ENCODE data around the gene TRIM31.

The TRIM31 gene

GRCh38 chr6:30116724-30117123 lies 3.8 kb upstream of the TRIM31 start:
- no peak for DNase-seq (ENCODE audit: low read depth)

GRCh38 chr6:30113841-30114240 lies 951 bp upstream of the TRIM31 start:
- DNase-seq (ENCODE audit: low read depth), result no peak

- DNase-seq (ENCODE audit: low read depth), result no peak
Measured at GRCh38 chr6:30112402-30112994, 392 bp downstream of the TRIM31 start.

GRCh38 chr6:30111266-30111856 lies 1.5 kb downstream of the TRIM31 start:
- DNase-seq (ENCODE audit: low read depth), result no peak

- DNase-seq (ENCODE audit: low read depth), result no peak
Measured at GRCh38 chr6:30104661-30105060, 8.2 kb downstream of the TRIM31 start.

- no peak for DNase-seq (ENCODE audit: low read depth)
Measured at GRCh38 chr6:30103872-30104179, 9.1 kb downstream of the TRIM31 start.

GRCh38 chr6:30102970-30103871 lies 9.7 kb downstream of the TRIM31 start:
- peak; percentile 73 for DNase-seq (ENCODE audit: low read depth)

- DNase-seq (ENCODE audit: low read depth), result no peak
Measured at GRCh38 chr6:30102414-30102969, 10.4 kb downstream of the TRIM31 start.

- DNase-seq (ENCODE audit: low read depth), result peak; percentile 43
Measured at GRCh38 chr6:30101444-30102413, 11.2 kb downstream of the TRIM31 start.

GRCh38 chr6:30100585-30101443 lies 12.1 kb downstream of the TRIM31 start:
- no peak for DNase-seq (ENCODE audit: low read depth)

GRCh38 chr6:30100154-30100553 lies 12.7 kb downstream of the TRIM31 start:
- DNase-seq (ENCODE audit: low read depth), result no peak

GRCh38 chr6:30097902-30098768 lies 14.8 kb downstream of the TRIM31 start:
- DNase-seq (ENCODE audit: low read depth), result no peak

- DNase-seq (ENCODE audit: low read depth), result no peak
Measured at GRCh38 chr6:30096829-30097228, 16.1 kb downstream of the TRIM31 start.

GRCh38 chr6:30093951-30094661 lies 18.8 kb downstream of the TRIM31 start:
- DNase-seq (ENCODE audit: low read depth), result no peak

- no peak for DNase-seq (ENCODE audit: low read depth)
Measured at GRCh38 chr6:30092852-30093543, 19.9 kb downstream of the TRIM31 start.

- no peak for DNase-seq (ENCODE audit: low read depth)
Measured at GRCh38 chr6:30091577-30092381, 21.1 kb downstream of the TRIM31 start.

- DNase-seq (ENCODE audit: low read depth), result no peak
Measured at GRCh38 chr6:30087876-30088275, 25.0 kb downstream of the TRIM31 start.

GRCh38 chr6:30077218-30077617 lies 35.7 kb downstream of the TRIM31 start:
- DNase-seq (ENCODE audit: low read depth), result no peak

Measured in T follicular helper cell (primary cell).